ENCODE results near the gene CFAP100. TPM values are rescaled to one million over a fixed set of nuclear protein-coding genes. Genes with fewer than 3 reads are reported as not detected.
A peak's percentile ranks its signal among the peaks of the same experiment; 100 is the strongest.

Gene CFAP100
- total RNA-seq (2014; rRNA removed): not detected in 2 replicates
- not detected for polyA plus RNA-seq (2012)

GRCh38 chr3:126394179-126394976, at the start of gene CFAP100:
TSS of gene CFAP100 (plus strand) at chr3:126394909. CDS start at chr3:126396001, 1,092 bp downstream.
- DNase-seq (ENCODE audit: low read depth): no peak

GRCh38 chr3:126345231-126345630, 49.5 kb upstream of the CFAP100 start:
- no peak for DNase-seq (ENCODE audit: low read depth)

DNA sequence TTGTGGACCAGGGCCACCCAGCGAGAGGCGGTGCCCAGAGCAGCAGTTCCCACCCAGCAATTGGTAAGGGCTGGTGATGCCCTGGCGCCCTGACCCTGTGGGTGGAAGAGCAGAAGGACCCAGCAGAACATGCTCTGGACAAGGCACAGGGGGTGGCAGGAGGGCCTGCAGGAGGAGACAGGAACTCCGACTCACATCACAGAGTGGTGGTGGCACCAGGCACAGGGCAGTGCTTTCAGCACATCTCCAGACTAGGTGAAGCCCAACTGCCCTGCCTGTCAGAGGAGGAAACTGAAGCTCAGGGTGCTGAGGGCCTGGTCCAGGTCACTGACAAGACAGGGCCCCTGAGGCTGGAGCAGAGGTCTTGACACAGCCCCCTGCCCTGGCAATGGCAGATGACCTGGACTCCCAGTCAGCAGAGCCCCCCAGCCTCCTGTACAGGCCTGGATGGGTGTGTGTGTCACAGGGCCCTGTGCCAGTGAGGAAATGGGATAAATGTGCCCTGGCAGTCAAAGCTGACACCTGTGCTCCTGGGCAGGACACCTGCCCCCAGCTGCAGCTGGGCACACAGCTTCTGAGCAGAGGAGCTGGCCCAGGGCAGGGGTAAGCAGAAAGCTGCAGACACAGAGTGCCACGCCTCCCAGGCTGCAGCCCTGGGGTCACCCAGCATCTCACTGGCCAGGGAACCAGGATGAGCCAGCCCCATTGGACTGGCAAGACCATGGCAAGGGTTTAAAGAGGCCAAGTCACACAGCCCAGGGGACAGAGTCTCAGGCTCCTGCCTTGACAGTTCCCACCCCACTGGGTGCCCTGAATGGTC, 48.9 kb upstream of the CFAP100 start:
- DNase-seq (ENCODE audit: low read depth): no peak

GRCh38 chr3:126346466-126346865, 48.2 kb upstream of the CFAP100 start:
- DNase-seq (ENCODE audit: low read depth): no peak

DNA sequence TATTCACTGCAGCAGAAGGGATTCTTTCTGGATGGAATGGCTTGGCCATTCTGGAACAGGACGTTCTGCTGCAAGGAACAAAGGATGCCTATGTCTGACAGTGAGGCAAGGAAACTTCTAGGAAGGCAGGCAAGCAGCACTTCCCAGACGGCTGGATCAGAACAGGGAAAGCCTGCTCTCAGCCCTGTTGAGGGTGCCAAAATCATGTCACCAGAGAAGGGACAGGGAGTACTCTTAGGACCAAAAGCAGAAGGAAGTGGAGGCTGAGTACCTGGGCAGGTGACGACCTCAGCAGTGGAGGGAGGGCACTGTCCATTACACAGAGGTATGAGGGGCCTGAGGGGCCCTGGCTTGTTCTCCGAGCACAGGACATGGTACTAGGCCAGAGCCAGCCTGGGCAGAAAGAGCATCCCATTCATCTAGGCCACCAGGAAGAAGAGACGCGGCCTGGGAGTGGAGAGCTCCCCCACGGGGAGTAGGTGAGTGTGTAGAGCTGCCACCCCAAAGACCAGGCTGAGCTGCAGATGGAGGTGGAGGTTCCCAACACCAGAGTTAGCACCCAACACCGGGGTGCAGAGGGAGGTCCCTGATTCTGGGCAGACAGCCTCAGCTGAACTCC, 47.1 kb upstream of the CFAP100 start:
- no peak for DNase-seq (ENCODE audit: low read depth)

DNA sequence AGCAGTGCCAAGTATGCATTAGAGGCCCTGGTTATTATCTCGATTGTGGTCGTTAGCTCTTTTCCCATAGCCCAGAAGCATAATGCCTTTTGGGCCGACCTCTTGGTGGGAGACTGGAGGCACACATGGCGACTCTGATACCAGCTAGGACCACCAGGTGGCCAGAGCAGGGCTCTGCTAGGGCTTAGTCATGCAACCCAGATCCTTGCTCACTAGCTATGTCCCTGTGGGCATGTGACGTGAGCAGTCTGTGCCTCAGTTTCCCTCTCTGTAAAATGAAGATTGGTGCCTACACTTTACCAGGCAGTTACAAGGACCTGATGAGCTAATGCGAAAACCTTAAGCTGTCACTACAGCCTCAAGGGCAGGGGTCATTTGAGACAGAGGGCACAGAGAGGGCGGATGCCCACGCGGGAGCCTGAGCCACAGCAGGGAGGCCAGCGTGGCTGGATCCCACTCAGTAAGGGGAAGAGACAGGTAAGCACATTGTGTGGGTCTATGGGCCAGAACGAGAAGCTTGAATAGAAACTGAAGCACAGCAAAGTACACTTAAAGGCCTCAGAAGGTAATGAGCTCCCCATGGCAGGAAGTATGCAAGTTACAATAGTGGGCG, 46.3 kb upstream of the CFAP100 start:
- DNase-seq (ENCODE audit: low read depth): no peak

DNA sequence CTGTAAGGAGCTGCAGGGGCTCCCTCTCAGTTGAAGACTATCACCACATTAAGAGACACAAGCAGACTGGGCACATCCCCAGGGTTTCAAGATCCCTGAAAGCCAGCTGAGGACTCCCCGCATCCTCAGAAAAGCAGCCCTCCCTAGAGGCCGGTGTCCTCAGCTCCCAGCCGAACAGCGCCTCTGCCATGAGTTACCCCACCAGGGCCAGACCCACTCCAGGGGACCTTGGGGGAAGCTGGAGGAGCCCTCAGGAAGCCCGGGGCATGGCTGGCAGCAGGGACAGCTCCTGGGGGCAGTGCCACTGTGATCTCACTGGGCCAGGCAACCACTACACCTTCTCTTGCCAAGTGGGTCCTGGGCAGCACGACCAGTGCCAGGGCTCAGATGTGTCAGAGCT, 45.6 kb upstream of the CFAP100 start:
- no peak for DNase-seq (ENCODE audit: low read depth)

- no peak for DNase-seq (ENCODE audit: low read depth)
These were observed 44.9 kb upstream of the CFAP100 start for GRCh38 chr3:126349611-126350501.

- no peak for DNase-seq (ENCODE audit: low read depth)
These were observed 44.1 kb upstream of the CFAP100 start for GRCh38 chr3:126350502-126351085.

- no peak for DNase-seq (ENCODE audit: low read depth)
These were observed 43.5 kb upstream of the CFAP100 start for GRCh38 chr3:126351086-126351770.

- no peak for DNase-seq (ENCODE audit: low read depth)
These were observed 42.8 kb upstream of the CFAP100 start for GRCh38 chr3:126351771-126352475.

DNA sequence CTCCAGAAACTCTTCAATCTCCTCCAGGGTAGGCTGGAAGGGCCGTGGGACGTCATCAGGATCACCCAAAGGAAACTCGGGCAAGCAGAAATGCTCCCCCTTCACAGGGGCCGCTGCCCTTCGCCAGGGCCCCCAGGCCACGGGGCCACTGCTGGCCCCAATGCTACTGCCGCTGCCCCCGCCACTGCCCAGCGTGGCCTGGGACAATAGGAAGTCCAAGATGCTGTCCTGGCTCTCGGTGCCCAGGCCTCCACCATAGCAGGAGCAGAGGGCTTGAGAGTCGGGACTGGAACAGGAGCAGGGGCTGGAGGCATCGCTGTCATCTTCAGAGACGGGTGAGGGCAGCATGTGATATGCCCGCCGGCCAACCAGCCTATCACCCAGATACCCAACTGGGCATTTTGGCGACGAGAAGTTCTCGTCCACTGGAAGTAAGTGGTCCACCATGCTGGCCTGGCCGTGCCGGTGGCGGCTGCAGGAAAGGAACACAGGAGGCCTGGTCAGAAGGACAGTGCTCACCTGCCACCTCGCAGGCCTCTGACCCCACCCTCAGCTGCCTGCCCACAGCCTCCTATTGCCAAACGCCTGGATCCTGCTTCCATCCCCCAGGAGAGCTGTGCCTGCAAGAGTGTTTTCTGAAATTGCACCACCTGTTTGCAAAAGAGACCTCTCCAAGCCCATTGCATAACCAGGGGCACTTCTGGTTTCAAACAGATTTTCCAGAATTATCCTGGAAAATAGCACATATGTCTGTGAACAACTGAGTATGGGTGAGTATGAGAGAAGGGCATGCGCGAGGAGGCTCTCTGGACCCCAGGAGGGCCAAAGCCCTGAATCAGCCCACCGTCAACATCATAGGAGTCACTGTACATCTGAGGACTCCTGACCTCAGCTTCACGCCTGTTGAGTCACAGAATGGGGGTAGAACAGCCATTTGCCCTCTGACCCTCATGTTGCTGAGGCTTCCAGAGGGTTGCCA, 41.9 kb upstream of the CFAP100 start:
- peak; percentile 6 for DNase-seq (ENCODE audit: low read depth)

GRCh38 chr3:126353694-126354321, 40.9 kb upstream of the CFAP100 start:
- DNase-seq (ENCODE audit: low read depth): no peak

- no peak for DNase-seq (ENCODE audit: low read depth)
These were observed 39.9 kb upstream of the CFAP100 start for GRCh38 chr3:126354776-126355175.

DNA sequence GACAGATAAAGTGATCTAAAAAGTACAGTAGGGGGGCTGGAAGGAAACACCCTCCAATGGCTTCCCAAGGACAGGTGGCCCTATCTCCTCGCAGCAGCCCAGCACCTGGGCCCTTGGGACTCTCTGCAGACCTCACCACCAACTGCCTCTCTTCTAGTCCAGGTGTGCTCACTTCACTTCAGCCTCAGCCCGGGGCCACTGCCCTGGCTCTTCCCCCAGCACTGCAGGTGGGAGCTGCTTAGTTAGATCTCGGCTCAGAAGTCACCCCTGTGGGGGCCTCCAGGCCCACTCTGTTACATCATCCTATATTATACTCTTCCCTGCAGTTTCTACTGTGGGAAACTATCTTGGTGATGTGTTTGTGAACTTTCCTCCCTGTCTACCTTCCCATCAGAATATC, 39.5 kb upstream of the CFAP100 start:
- DNase-seq (ENCODE audit: low read depth): no peak

GRCh38 chr3:126355777-126356372, 38.8 kb upstream of the CFAP100 start:
- peak; percentile 29 for DNase-seq (ENCODE audit: low read depth)

Measured in LHCN-M2 (cell line).